DND-41 (cell line): ENCODE results near the gene MEFV.

Source experiments
- ATAC-seq: fragments of 200-7000 bp; cut with Tn5 transposase; 3 replicates; pipeline ENCODE4 v1.9.1; 2021; ENCODE audit warnings: low read depth; ENCODE audit not compliant: insufficient read depth
- DNase-seq: peaks from one replicate; pipeline ENCODE4 v3.0.0-alpha.2; 2020
- H2AFZ ChIP-seq: 2 replicates; pipeline ENCODE4 v1.6.0; 2012; ENCODE audit warnings: low read depth, low read length
- H3K27ac ChIP-seq: 2 replicates; pipeline ENCODE4 v1.5.1; 2012; ENCODE audit warnings: low read length, inconsistent platforms
- H3K27me3 ChIP-seq: fragments of 200-600 bp; sonication (generic); 2 replicates; pipeline ENCODE4 v1.6.0; 2012; ENCODE audit warnings: low read length, mild to moderate bottlenecking, inconsistent platforms; ENCODE audit not compliant: insufficient read depth, poor library complexity
- H3K36me3 ChIP-seq: 2 replicates; pipeline ENCODE4 v1.5.1; 2012; ENCODE audit warnings: low read length, inconsistent platforms; ENCODE audit not compliant: insufficient read depth
- H3K4me1 ChIP-seq: 2 replicates; pipeline ENCODE4 v1.5.1; 2012; ENCODE audit warnings: mild to moderate bottlenecking, low read length; ENCODE audit not compliant: insufficient read depth
- H3K4me2 ChIP-seq: 2 replicates; pipeline ENCODE4 v1.6.0; 2012; ENCODE audit warnings: mild to moderate bottlenecking, moderate library complexity, low read length, inconsistent platforms; ENCODE audit not compliant: insufficient read depth
- H3K4me3 ChIP-seq, 2 experiments: fragments of 200-600 bp in 1 of 2; shearing (Covaris generic) in 1 of 2; 2 replicates each; pipeline ENCODE4 v1.5.1; 2012 to 2016; ENCODE audit warnings: inconsistent platforms in 2 of 2, low read length in 2 of 2, mild to moderate bottlenecking in 2 of 2, low read depth in 1 of 2, moderate library complexity in 1 of 2
- H3K79me2 ChIP-seq: 2 replicates; pipeline ENCODE4 v1.6.0; 2012; ENCODE audit warnings: low read length, inconsistent platforms; ENCODE audit not compliant: insufficient read depth
- H3K9ac ChIP-seq: 2 replicates; pipeline ENCODE4 v1.6.0; 2012; ENCODE audit warnings: low read depth, mild to moderate bottlenecking, inconsistent platforms, low read length, moderate library complexity
- H3K9me3 ChIP-seq: 2 replicates; pipeline ENCODE4 v1.5.1; 2012; ENCODE audit warnings: low read length, moderate library complexity, mild to moderate bottlenecking, inconsistent platforms; ENCODE audit not compliant: insufficient read depth, severe bottlenecking
- H4K20me1 ChIP-seq: 2 replicates; pipeline ENCODE4 v1.6.0; 2012; ENCODE audit warnings: low read length; ENCODE audit not compliant: insufficient read depth
- EZH2 ChIP-seq: IDR thresholded peaks from 3 replicates; pipeline ENCODE4 v1.6.1; 2012; ENCODE audit warnings: borderline replicate concordance, low read depth, mild to moderate bottlenecking, moderate library complexity, low read length, inconsistent platforms; ENCODE audit not compliant: severe bottlenecking
- TF ChIP-seq, protein P1 (sequence below): IDR thresholded peaks from 2 replicates; pipeline ENCODE4 v1.5.1; 2012; ENCODE audit warnings: borderline replicate concordance, low read length, moderate library complexity, mild to moderate bottlenecking; ENCODE audit not compliant: poor library complexity, severe bottlenecking; ENCODE audit errors: extremely low read depth

The MEFV gene, protein sequence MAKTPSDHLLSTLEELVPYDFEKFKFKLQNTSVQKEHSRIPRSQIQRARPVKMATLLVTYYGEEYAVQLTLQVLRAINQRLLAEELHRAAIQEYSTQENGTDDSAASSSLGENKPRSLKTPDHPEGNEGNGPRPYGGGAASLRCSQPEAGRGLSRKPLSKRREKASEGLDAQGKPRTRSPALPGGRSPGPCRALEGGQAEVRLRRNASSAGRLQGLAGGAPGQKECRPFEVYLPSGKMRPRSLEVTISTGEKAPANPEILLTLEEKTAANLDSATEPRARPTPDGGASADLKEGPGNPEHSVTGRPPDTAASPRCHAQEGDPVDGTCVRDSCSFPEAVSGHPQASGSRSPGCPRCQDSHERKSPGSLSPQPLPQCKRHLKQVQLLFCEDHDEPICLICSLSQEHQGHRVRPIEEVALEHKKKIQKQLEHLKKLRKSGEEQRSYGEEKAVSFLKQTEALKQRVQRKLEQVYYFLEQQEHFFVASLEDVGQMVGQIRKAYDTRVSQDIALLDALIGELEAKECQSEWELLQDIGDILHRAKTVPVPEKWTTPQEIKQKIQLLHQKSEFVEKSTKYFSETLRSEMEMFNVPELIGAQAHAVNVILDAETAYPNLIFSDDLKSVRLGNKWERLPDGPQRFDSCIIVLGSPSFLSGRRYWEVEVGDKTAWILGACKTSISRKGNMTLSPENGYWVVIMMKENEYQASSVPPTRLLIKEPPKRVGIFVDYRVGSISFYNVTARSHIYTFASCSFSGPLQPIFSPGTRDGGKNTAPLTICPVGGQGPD

DNA sequence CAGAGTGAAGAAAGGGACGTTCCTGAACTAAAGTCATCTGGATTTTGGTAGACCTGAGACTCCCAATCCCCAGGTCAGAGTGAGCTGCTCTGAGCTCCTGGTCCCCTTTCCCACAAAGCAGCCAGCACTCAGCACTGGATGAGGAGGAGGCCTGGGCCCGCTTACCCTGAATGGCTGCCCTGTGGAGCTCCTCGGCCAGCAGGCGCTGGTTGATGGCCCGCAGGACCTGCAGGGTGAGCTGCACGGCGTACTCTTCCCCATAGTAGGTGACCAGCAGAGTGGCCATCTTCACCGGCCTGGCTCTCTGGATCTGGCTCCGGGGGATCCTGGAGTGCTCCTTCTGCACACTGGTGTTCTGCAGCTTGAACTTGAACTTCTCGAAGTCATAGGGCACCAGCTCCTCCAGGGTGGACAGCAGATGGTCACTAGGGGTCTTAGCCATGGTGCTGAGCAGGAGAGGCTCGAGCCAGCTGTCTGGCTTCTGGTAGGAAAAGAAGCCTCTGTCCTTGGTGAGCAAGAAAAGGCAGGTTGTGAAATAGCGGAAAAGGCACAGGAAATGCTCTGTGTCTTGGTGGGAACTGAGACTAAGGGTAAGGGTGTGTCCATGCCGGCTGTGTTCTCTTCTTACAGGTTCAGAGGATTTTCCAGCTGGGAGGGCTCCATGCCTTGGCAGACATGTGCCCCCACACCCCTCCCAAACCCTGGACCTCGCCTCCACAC, at the start of gene MEFV:
TSS of gene MEFV (minus strand) at position 488 of the 720 bp plus-strand sequence. CDS start at position 442, 46 bp downstream.
- no peaks in the 10 kb centered on the region for H4K20me1 ChIP-seq
- no peak within 1 kb of the TSS for H3K9ac ChIP-seq
- ATAC-seq (no peak), DNase-seq (no peak)
- no peak within 1 kb of the TSS for H2AFZ ChIP-seq
- no peak within 1 kb of the TSS for H3K4me2 ChIP-seq
- no peak within 1 kb of the TSS for H3K4me3 ChIP-seq
- H3K36me3 ChIP-seq: no peaks in the 10 kb centered on the region
- TF ChIP-seq EZH2: no peak
- TF ChIP-seq, protein P1, sequence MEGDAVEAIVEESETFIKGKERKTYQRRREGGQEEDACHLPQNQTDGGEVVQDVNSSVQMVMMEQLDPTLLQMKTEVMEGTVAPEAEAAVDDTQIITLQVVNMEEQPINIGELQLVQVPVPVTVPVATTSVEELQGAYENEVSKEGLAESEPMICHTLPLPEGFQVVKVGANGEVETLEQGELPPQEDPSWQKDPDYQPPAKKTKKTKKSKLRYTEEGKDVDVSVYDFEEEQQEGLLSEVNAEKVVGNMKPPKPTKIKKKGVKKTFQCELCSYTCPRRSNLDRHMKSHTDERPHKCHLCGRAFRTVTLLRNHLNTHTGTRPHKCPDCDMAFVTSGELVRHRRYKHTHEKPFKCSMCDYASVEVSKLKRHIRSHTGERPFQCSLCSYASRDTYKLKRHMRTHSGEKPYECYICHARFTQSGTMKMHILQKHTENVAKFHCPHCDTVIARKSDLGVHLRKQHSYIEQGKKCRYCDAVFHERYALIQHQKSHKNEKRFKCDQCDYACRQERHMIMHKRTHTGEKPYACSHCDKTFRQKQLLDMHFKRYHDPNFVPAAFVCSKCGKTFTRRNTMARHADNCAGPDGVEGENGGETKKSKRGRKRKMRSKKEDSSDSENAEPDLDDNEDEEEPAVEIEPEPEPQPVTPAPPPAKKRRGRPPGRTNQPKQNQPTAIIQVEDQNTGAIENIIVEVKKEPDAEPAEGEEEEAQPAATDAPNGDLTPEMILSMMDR: no peak
- H3K27ac ChIP-seq: no peak within 1 kb of the TSS
- no peaks in the 10 kb centered on the region for H3K4me1 ChIP-seq
- H3K27me3 ChIP-seq: no peaks in the 10 kb centered on the region
- no peaks in the 10 kb centered on the region for H3K9me3 ChIP-seq
- H3K79me2 ChIP-seq: no peaks in the 10 kb centered on the region

DNA sequence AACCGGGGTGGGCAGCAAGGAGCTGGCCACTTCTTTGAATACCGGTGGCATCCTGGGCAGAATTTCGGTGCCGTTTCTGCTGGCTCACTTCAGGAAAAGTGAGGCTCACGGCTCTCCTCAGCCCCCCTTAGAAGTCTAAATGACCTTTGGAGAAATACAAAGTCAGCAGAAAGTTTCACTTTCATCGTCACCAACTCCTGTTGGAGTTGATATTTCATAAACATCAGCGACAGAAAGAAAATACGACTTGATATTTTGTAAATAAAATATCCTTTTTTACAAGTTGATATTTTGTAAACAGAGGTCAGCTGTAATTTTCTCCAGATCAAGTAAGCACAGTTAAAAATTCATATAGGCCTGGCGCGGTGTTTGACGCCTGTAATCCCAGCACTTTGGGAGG, 49.6 kb upstream of the MEFV start:
- H3K9me3 ChIP-seq: no peaks in the 10 kb centered on the region

More for the DNA sequence above, 49.6 kb upstream of the MEFV start:
- no peak for TF ChIP-seq EZH2
- TF ChIP-seq, protein P1: no peak
- Histone ChIP-seq H3K27me3 (no peaks in the 10 kb centered on the region), H3K79me2 (peaks cover 8% of the 10 kb centered on the region; the same call in 1 of the 2 replicates), H4K20me1 (no peaks in the 10 kb centered on the region), H3K4me3 (peak overlapping the region; percentile 2 to 65; a peak in 3 of 4 replicates), H2AFZ (peak overlapping the region; percentile 66), H3K36me3 (0 out of 2 replicates have a peak, but pooled peaks cover 5% of the 10 kb centered on the region), H3K4me2 (peak overlapping the region; percentile 63), H3K27ac (peak overlapping the region; percentile 69), H3K9ac (peak overlapping the region; percentile 63), H3K4me1 (peaks cover 22% of the 10 kb centered on the region)
- DNase-seq (no peak), ATAC-seq (no peak)
